RWPE1 (cell line): ENCODE results near the gene CHAF1B.
"Not testable (repeated sequence)": the region's sequence is repeated elsewhere in the genome, so short reads cannot be mapped to it uniquely, and the experiment has no call there.

Source experiments
- CTCF ChIA-PET: fragments of 350-600 bp; sonication (Branson Sonifier 250); formaldehyde crosslinking; extraction: SDS; loops from one replicate; lab custom pipeline; 2021; lab: Yijun Ruan, JAX
- POLR2A ChIA-PET: fragments of 400-600 bp; formaldehyde crosslinking; extraction: SDS; loops from one replicate; lab custom pipeline; 2020; ENCODE audit warnings: antibody characterized with exemption; ENCODE audit not compliant: low non-redundant PET; lab: Yijun Ruan, JAX
- DNase-seq: peaks from one replicate; pipeline ENCODE4 v3.0.0; 2012; ENCODE audit warnings: low spot score
- H3K27ac ChIP-seq: fragments of 450-650 bp; 2 replicates; pipeline ENCODE4 v1.5.1; 2017
- TF ChIP-seq, protein P1 (sequence below): fragments of 450-650 bp; conservative IDR thresholded peaks from 2 replicates; pipeline ENCODE4 v1.5.1; 2017; ENCODE audit warnings: low read depth, mild to moderate bottlenecking

The CHAF1B gene

DNA sequence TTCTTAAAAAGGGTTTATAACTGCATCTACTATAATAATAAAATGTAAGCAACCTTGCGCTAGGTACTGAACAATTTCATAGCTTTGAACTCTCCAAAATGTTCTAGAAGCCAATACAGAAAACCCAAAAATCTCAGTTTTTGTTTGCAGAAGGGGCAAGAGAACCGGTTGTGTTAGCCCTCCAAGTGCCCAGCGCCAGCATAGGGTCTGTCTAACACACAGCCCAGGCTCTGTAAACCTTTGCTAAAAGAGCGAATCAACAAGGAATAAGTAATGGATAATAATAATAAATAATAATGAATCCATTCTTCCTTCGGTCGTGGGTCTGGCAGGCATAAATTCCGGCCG is 333 bp upstream of the CHAF1B start:
- CTCF ChIA-PET, result interaction anchor here (0.7 kb wide), 1 partner anchor 1117 kb away, joined by 3 read pairs; no protein-coding TSS in a partner anchor
- no peak for DNase-seq
- POLR2A ChIA-PET, result interaction anchor here (0.6 kb wide), 1 partner anchor 325 kb away, joined by 3 read pairs; the partner anchor contains the start of gene SETD4
- TF ChIP-seq, protein P1, sequence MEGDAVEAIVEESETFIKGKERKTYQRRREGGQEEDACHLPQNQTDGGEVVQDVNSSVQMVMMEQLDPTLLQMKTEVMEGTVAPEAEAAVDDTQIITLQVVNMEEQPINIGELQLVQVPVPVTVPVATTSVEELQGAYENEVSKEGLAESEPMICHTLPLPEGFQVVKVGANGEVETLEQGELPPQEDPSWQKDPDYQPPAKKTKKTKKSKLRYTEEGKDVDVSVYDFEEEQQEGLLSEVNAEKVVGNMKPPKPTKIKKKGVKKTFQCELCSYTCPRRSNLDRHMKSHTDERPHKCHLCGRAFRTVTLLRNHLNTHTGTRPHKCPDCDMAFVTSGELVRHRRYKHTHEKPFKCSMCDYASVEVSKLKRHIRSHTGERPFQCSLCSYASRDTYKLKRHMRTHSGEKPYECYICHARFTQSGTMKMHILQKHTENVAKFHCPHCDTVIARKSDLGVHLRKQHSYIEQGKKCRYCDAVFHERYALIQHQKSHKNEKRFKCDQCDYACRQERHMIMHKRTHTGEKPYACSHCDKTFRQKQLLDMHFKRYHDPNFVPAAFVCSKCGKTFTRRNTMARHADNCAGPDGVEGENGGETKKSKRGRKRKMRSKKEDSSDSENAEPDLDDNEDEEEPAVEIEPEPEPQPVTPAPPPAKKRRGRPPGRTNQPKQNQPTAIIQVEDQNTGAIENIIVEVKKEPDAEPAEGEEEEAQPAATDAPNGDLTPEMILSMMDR, result no peak
- H3K27ac ChIP-seq, result peak overlapping the region; percentile 83

- POLR2A ChIA-PET, result no interaction called here
- CTCF ChIA-PET, result no interaction called here
- DNase-seq, result no peak
- H3K27ac ChIP-seq, result peak overlapping the region; percentile 83
- TF ChIP-seq, protein P1, result no peak
Observed at GRCh38 chr21:36386031-36386642, 945 bp downstream of the CHAF1B start.

DNA sequence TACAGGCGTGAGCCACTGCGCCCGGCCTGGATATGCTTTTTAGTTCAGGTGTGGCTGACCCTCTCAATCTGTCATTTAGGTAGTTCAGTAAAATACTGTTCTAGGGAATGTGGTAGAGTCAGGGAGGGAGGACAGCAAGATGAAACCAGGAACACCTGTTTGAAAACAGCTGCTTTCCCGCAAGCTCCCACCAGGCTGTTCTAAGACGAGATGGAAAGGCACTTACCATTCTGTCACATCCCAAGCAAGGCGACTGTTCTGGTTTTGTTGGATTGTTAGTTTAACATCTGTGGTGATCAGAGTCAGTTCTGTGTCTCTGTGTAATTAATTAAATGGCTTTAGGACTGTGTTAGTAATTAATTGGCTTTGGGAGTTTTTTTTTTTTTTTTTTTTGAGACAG is 2.9 kb downstream of the CHAF1B start:
- CTCF ChIA-PET, result interaction anchor here (1.2 kb wide), 1 partner anchor 199 kb away, joined by 4 read pairs; no protein-coding TSS in a partner anchor
- DNase-seq, result no peak
- POLR2A ChIA-PET, result no interaction called here
- TF ChIP-seq, protein P1, result no peak
- no peak overlapping the region; the same call in 1 of the 2 replicates for H3K27ac ChIP-seq

- CTCF ChIA-PET, result interaction anchor here (0.7 to 1.2 kb wide), 3 partner anchors 22 to 1511 kb away, joined by 3 to 4 read pairs (median 3); no protein-coding TSS in a partner anchor
- POLR2A ChIA-PET, result no interaction called here
- peak overlapping the region; percentile 45 for H3K27ac ChIP-seq
Observed at GRCh38 chr21:36388835-36389234, 3.6 kb downstream of the CHAF1B start.

GRCh38 chr21:36391649-36392048 is 6.5 kb downstream of the CHAF1B start:
- DNase-seq, CTCF ChIA-PET, POLR2A ChIA-PET, H3K27ac ChIP-seq: not testable (repeated sequence)

More at GRCh38 chr21:36388835-36389234, 3.6 kb downstream of the CHAF1B start:
- peak; percentile 26 for DNase-seq
- TF ChIP-seq, protein P1, result no peak

GRCh38 chr21:36395353-36396111 is 10.3 kb downstream of the CHAF1B start:
- TF ChIP-seq, protein P1, result no peak
- ChIA-PET POLR2A (interaction anchor here (0.6 kb wide), 1 partner anchor 59 kb away, joined by 3 read pairs; no protein-coding TSS in a partner anchor), CTCF (interaction anchor here (0.6 to 0.7 kb wide), 2 partner anchors 10 to 963 kb away, joined by 5 read pairs; no protein-coding TSS in a partner anchor)
- no peak for DNase-seq
- no peak overlapping the region for H3K27ac ChIP-seq

- TF ChIP-seq, protein P1, result no peak
- no peak for DNase-seq
- POLR2A ChIA-PET, result interaction anchor here (0.6 kb wide), 1 partner anchor 58 kb away, joined by 3 read pairs; no protein-coding TSS in a partner anchor
- no peak overlapping the region for H3K27ac ChIP-seq
- CTCF ChIA-PET, result no interaction called here
Observed at GRCh38 chr21:36396325-36396724, 11.1 kb downstream of the CHAF1B start.
